ENCODE data around the gene UGT1A9. TPM values are rescaled to one million over a fixed set of nuclear protein-coding genes. Genes with fewer than 3 reads are reported as not detected.
"Not testable (repeated sequence)": the region's sequence is repeated elsewhere in the genome, so short reads cannot be mapped to it uniquely, and the experiment has no call there.

The UGT1A9 gene
- total RNA-seq, 1 donor, result under 0.01 TPM

DNA sequence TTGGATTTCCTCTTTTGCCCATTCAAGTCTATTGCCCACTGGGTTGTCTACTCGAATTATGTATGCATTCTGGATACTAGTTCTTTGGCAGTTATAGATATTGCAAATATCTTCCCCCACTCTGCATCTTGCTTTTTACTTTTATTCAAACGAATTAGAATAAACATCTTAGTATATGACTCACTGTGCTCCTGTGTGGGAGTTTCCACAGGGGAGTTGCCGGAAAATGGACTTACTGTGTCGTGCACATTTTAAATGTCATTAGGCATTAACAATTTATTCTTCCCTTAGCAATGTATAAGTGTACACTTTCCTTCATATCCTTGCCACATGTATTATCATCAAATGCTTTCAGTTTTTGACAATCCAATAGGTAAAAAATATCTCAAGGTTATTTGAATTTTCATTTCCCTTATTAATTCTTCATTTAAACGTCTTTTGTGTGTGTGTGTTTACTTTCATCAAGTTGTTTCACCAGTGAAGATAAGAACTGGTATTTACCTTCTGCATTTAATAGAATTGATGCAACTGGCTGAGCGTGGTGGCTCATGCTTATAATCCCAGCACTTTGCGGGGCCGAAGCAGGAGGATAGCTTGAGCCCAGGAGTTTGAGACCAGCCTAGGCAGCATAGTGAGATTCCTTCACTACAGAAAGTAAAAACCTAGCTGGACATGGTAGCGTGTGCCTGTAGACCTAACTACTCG, 36.4 kb downstream of the UGT1A9 start:
- no peak for DNase-seq (ENCODE audit: low read depth in 2 of 3, low spot score in 2 of 3)

DNA sequence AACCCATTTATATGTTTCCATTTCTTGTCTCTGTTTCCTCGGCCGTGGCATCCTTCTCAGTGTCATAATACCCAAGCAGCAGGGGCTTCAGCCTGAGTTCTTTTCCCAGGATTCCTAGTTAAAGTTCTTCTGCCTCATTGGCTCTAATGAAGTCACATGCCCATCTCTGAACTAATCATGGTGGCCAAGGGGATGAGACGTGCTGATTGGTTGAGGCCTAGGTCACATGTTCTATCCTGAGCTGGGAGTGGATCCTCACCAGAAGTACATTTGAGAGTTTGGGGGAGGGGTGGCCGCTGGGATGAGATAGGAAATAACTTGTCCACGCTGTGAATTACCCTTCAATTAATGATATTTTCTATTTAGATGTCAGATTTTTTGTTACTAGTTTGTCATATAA, 37.2 kb downstream of the UGT1A9 start:
- no peak for DNase-seq (ENCODE audit: low read depth in 2 of 3, low spot score in 2 of 3)

DNA sequence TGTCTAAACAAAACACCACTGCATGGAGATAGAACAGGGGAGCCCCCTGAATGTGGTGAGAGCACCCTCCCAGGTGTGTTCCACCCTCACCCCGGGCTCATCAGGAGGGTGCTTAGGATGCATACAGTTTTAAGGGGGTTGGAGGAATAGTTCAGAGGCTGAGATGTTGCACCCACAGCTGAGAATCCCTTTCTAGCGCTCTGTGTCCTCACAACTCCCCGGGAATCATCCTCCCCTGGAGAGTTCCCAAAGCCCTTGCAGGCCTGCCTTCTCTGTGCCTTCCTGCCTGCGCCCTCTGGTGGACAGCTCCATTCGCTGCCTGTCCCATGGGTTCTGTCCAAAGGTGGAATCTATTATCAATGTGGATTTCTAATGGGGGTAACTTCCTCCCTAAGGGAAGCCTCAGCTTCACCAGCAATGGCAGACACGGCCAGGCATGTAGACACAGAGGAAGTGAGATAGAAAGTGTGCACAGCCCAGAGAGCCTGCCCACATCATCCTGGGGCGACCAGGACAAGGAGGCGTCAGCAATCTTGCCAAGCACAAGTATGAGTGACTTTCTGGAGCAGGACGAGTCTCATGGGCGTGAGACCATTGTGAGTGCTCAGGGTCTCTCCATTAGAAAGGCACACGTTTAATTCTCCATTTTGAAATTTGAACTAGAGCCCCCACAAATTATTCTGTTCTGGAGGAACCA, 39.8 kb downstream of the UGT1A9 start:
- DNase-seq (ENCODE audit: low read depth in 2 of 3, low spot score in 2 of 3), result peak; percentile 17 to 73 (median 51)

DNA sequence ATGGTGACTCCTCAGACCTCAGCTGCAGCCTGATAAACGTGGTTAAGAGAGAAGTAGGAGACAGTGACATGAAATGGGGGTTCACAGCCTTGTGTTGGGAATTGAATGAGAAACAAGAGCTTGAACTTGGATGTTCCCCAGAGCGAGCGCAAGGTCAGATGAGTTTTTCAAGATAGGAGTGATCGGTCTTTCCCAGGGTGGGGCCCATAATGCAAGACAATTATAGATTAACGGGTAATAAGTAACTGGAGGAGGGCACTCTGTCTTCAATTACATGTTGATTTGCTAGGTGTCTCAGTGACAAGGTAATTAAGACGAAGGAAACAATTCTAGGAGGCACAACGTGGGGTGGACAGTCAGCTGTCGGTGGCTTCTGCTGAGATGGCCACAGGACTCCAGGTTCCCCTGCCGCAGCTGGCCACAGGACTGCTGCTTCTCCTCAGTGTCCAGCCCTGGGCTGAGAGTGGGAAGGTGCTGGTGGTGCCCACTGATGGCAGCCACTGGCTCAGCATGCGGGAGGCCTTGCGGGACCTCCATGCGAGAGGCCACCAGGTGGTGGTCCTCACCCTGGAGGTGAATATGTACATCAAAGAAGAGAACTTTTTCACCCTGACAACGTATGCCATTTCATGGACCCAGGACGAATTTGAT, 41.0 kb downstream of the UGT1A9 start, which contains the start of gene UGT1A5:
UGT1A5 (plus strand) TSS at position 297 of the 651 bp plus-strand sequence; CDS start at position 382, 85 bp downstream.
- DNase-seq (ENCODE audit: low read depth in 2 of 3, low spot score in 2 of 3), result no peak

DNA sequence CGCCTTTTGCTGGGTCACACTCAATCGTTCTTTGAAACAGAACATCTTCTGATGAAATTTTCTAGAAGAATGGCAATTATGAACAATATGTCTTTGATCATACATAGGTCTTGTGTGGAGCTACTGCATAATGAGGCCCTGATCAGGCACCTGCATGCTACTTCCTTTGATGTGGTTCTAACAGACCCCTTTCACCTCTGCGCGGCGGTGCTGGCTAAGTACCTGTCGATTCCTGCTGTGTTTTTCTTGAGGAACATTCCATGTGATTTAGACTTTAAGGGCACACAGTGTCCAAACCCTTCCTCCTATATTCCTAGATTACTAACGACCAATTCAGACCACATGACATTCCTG, 41.5 kb downstream of the UGT1A9 start:
- no peak for DNase-seq (ENCODE audit: low read depth in 2 of 3, low spot score in 2 of 3)

DNA sequence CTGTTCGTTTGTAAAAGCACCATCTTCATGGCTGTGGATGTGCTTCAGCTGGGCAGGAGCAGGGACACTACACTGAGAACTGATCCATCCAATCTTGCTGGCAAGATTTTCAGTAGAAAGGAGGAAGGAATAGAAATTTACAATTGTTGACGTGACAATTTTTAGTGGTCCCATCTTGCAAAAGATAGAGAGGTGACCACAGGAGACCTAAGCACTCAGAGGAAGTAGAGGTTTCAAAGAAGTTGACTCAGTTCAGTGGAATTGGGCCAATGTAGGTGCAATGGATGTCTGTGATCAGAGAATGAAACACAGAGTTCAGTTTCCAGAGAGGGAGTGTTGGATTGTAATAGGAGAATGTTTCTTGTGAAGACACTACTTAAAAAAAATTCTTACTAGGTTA, 42.4 kb downstream of the UGT1A9 start:
- DNase-seq (ENCODE audit: low read depth in 2 of 3, low spot score in 2 of 3), result no peak

DNA sequence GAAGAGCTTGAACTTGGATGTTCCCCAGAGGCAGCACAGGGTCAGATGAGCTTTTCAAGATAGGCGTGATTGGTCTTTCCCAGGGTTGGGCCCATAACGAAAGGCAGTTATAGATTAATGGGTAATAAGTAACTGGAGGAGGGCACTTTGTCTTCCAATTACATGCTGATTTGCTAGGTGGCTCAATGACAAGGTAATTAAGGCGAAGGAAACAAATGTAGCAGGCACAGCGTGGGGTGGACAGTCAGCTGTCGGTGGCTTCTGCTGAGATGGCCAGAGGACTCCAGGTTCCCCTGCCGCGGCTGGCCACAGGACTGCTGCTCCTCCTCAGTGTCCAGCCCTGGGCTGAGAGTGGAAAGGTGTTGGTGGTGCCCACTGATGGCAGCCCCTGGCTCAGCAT, 46.9 kb downstream of the UGT1A9 start, which contains the start of gene UGT1A4:
UGT1A4 (plus strand) TSS at position 185 of the 400 bp plus-strand sequence; CDS start at position 270, 85 bp downstream.
- no peak for DNase-seq (ENCODE audit: low read depth in 2 of 3, low spot score in 2 of 3)

GRCh38 chr2:233728723-233729301, 57.1 kb downstream of the UGT1A9 start, which contains the start of gene UGT1A3:
Gene UGT1A3 (plus strand): TSS chr2:233729042. CDS start chr2:233729127, 85 bp downstream.
- no peak for DNase-seq (ENCODE audit: low read depth in 2 of 3, low spot score in 2 of 3)

- not testable (repeated sequence) for DNase-seq (ENCODE audit: low read depth in 2 of 3, low spot score in 2 of 3)
These were observed 65.4 kb downstream of the UGT1A9 start for GRCh38 chr2:233736868-233737653.

- no peak for DNase-seq (ENCODE audit: low read depth in 2 of 3, low spot score in 2 of 3)
These were observed 69.2 kb downstream of the UGT1A9 start for GRCh38 chr2:233740870-233741269.

DNA sequence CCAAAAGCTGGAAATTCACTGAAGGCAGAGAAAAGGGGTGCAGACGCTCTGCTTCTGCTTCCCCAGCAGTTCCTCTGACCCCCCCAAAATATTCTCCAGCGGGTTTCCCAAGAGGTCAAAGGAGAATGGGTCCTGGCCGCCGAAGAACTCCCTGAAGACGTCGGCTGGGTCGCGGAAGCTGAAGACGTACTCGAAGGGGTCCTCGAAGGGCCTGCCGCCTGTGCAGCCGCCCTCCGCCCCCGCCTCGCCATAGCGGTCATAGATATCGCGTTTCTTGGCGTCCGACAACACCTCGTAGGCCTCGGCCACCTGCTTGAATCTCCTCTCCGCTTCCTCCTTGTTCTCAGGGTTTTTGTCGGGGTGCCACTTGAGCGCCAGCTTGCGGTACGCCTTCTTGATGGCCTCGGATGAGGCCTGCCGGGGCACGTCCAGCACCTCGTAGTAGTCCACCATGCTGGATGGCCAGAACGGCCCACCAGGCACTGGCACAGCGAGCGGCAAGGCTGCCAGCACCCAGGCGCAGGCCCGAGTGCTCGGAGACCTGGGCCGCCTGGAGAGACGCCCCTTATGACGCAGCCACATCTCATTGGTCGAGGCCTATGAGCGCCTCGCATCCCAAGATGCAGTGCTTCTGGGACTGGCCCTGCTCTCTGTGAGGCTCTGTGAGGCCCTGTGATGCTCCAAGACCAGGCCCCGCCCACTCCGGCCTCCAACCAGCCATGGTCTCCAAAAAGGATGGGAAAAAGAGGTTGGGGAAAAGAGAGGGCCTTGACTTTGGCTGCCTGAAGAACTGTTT, 72.0 kb downstream of the UGT1A9 start:
- DNase-seq (ENCODE audit: low read depth in 2 of 3, low spot score in 2 of 3), result no peak

- DNase-seq (ENCODE audit: low read depth in 2 of 3, low spot score in 2 of 3), result no peak
These were observed 73.5 kb downstream of the UGT1A9 start for GRCh38 chr2:233745073-233745755.

DNA sequence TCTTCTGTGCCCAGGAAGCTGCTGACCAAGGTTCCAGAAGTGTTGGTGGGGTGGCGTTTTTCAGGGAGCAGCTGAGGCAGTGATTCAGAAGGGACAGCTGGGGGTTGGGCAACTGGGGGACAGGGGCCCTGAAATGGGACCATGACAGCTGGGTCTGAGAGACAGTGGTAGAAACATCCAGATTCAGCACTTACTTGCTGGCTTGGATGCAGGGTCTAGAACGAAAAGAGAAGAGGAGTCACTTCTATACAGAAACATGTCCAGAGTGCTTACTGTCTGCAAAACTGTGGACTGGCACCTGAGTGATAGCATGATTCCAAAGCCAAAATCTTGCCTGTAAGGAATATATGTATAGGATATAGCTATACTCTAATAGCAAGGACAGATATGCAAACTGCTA, 74.1 kb downstream of the UGT1A9 start:
- not testable (repeated sequence) for DNase-seq (ENCODE audit: low read depth in 2 of 3, low spot score in 2 of 3)

GRCh38 chr2:233746475-233747282, 75.0 kb downstream of the UGT1A9 start:
- no peak for DNase-seq (ENCODE audit: low read depth in 2 of 3, low spot score in 2 of 3)

DNA sequence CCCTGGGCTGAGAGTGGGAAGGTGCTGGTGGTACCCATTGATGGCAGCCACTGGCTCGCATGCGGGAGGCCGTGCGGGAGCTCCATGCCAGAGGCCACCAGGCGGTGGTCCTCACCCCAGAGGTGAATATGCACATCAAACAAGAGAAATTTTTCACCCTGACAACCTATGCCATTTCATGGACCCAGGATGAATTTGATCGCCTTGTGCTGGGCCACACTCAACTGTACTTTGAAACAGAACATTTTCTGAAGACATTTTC, 75.5 kb downstream of the UGT1A9 start:
- no peak for DNase-seq (ENCODE audit: low read depth in 2 of 3, low spot score in 2 of 3)

DNA sequence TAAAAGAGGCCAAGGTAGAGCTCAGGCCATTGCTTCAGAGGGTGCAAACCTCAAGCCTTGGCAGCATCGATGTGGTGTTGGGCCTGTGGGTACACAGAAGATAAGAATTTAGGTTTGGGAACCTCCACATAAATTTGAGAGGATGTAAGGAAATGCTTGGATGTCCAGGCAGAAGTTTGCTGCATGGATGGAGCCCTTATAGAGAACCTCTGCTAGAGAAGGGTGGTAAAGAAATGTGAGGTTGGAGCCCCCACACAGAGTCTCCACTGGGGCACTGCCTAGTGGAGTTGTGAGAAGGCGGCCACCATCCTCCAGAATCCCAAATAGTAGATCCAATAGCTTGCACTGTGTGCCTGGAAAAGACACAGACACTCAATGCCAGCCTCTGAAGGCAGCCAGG, 79.0 kb downstream of the UGT1A9 start:
- DNase-seq (ENCODE audit: low read depth in 2 of 3, low spot score in 2 of 3), result not testable (repeated sequence)

GRCh38 chr2:233751212-233752009, 79.7 kb downstream of the UGT1A9 start:
- DNase-seq (ENCODE audit: low read depth in 2 of 3, low spot score in 2 of 3), result not testable (repeated sequence)
